ENCODE measurements around the gene AGER. TPM values are rescaled to one million over a fixed set of nuclear protein-coding genes. Genes with fewer than 3 reads are reported as not detected.
"Not testable (repeated sequence)": the region's sequence is repeated elsewhere in the genome, so short reads cannot be mapped to it uniquely, and the experiment has no call there.

Gene AGER
- total RNA-seq, 1 donor from 2014 or later = 0.60 TPM

GRCh38 chr6:32187009-32187709 is 3.1 kb upstream of the AGER start:
- peak; percentile 24 to 71 for DNase-seq (ENCODE audit: low read depth in 2 of 2)

DNA sequence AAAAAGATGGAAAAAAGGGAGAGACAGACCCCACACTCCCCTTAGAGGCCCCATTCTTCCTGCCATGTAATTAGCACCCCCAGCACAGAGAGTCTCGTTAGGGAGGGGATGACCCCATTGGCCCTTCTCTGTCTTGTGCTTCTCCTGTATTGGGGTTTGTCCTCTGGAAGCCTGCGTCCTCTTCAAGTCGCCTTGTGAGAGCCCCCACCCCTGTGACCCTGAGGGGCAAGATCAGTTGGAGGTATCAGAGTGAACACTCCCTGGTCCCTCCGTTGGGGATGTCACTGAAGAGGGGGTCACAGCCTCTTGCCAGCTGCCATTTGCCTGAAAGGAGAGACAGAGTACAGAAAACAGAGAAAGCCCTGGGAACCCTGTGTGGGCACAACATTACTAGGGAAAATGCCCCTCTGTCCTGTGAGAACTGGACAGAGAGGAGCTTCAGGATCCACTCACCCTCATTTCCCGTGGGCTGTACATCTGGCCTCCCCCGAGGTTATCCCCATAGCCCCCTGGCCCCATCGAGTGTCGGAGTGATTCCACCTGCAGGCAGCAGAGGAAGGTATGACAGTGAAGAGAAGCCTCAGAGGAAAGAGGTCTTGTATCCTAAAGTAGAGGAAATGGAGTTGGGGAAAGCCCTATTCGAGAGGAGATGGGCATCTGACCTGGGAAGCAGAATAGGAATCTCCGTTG is 2.2 kb upstream of the AGER start:
- not testable (repeated sequence) for DNase-seq (ENCODE audit: low read depth in 2 of 2)

- DNase-seq (ENCODE audit: low read depth in 2 of 2) = peak; percentile 77 to 91
These were observed 1.7 kb upstream of the AGER start for GRCh38 chr6:32185681-32186131.

DNA sequence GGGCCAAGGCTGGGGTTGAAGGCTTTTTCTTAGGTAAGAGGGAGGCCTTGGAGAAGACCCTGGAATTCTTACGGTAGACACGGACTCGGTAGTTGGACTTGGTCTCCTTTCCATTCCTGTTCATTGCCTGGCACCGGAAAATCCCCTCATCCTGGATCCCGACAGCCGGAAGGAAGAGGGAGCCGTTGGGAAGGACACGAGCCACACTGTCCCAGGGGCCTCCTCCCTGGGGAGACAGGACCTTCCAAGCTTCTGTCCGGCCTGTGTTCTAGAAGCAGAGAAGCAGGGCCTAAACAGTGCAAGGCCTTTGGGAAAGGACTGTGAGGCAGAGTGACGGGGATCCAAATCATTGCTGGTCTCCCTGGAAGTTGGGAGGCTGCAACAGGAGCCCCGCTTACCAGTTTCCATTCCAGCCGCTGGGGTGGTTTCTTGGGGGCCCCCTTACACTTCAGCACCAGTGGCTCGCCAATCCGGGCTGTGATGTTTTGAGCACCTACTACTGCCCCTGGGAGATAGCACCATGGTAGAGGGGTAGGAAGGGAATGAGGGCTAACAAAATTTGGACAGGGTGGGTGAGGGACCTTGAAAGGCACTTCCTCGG is 470 bp downstream of the AGER start:
- DNase-seq (ENCODE audit: low read depth in 2 of 2) = no peak

DNA sequence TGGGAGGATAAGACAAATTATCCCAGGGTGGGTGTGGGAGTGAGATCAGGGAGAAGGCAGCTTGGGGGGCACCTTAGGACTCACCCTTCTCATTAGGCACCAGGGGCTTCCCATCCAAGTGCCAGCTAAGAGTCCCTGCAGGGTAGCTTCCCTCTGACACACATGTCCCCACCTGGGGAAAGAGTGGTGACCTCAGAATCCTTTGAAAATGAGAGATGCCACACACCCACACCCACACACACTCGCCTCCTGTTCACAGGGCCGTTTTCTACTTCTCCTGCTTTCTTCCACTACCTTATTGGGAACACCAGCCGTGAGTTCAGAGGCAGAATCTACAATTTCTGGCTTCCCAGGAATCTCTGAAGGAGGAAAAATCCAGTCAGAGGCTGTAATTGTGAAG is 1.0 kb downstream of the AGER start:
- DNase-seq (ENCODE audit: low read depth in 2 of 2) = no peak

GRCh38 chr6:32182555-32182981 is 1.5 kb downstream of the AGER start:
- no peak for DNase-seq (ENCODE audit: low read depth in 2 of 2)

DNA sequence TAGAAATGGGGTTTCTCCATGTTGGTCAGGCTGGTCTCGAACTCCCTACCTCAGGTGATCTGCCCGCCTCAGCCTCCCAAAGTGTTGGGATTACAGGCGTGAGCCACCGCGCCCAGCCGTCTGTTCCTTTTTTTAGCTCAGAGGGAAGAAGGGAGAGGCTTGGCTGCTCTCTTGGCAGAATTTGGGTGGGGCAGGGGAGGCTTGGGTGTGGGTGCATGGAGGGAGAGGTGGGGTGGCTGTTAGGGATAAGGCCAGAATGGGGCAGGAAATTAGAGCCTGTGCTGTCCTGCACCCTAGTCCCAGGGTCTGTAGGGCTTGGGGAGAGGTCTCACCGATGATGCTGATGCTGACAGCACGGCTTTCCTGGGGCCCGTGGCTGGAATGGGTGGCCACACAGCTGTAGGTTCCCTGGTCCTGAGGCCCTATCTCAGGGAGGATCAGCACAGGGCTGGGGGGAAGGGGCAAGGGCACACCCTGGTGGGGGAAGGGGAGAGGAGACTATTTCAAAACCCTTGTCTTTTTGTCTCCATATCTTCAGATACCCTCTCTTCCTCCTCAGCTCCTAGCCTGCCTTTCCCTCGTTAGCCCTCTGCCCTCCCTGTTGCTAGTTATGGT is 2.0 kb downstream of the AGER start:
- DNase-seq (ENCODE audit: low read depth in 2 of 2) = no peak

DNA sequence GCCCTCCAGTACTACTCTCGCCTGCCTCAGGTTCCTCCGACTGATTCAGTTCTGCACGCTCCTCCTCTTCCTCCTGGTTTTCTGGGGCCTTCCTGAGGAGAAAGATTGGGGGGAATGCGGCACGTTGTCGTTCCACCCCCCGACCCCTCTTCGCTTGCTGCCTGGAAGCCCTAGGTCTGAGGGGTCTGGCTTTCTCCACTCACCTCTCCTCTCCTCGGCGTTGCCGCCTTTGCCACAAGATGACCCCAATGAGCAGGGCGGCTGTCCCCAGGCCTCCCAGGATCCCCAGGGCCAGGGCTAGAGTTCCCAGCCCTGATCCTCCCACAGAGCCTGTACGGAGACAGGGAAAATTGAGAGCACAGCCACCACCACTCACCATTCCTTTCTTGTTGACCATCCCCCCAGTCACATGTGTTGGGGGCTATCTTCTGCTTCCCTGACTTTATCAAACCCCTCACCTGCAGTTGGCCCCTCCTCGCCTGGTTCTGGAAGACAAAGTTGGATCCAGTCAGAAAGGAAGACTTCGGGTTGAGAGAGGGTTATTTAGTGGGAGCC is 2.8 kb downstream of the AGER start:
- DNase-seq (ENCODE audit: low read depth in 2 of 2) = no peak

DNA sequence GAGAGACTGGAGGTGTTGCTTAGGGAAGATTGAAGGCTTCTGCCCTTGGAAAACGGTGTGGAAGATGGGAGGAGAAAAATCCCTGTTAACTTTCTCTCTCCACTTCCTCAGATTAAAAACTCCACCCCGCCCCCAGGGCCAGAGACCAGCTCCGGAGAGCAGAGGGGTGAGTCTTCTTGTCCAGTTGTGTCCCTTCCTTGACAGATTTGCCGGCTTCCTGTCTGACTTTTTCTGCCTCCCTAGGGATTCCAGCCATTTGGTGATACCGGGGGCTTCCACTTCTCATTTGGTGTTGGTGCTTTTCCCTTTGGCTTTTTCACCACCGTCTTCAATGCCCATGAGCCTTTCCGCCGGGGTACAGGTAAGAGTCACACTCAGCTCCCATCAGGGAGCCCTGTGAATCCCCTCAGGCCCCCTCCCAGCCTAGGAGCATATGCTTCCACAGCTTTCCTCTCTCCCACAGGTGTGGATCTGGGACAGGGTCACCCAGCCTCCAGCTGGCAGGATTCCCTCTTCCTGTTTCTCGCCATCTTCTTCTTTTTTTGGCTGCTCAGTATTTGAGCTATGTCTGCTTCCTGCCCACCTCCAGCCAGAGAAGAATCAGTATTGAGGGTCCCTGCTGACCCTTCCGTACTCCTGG is 4.2 kb downstream of the AGER start:
- no peak for DNase-seq (ENCODE audit: low read depth in 2 of 2)

- DNase-seq (ENCODE audit: low read depth in 2 of 2) = peak; percentile 27 to 44
These were observed 5.3 kb downstream of the AGER start for GRCh38 chr6:32178547-32179440.

DNA sequence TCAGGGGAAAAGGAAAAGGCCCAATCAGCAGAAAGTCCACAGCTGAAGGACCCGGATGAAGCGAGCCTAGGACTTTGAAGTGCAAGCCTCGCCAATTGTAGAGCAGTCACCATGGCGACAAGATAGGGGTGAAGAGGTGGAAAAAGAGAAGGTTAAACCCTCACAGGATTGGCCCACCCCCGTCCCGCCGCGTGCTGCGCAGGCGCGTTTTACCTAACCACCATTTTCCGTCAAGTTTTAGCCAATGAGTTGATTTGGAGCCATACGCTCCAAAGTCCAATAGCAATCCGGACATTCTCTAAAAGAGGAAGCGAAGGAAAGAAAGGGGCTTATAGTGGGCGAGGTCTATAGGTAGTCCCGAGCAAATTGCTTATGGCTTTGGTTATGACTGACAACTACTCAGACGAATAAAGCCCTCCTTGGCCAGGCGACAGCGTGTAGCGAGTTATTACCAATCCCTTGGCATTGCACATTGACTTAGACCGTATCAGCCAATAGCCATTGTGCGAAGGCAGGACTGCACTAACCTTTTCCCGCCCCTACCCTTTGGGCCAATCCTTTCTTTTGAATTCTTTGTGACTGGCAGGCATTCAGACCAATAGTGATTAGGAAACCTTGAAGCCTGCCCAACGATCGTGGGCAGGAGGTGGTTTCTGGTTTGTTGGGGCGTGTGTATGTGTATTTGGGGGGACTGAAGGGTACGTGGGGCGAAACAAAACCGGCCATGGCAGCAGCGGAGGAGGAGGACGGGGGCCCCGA is 6.1 kb downstream of the AGER start, which contains the start of gene RNF5:
RNF5 (plus strand) TSS at position 618 of the 759 bp plus-strand sequence; CDS start at position 725, 107 bp downstream.
- peak; percentile 100 for DNase-seq (ENCODE audit: low read depth in 2 of 2)

DNA sequence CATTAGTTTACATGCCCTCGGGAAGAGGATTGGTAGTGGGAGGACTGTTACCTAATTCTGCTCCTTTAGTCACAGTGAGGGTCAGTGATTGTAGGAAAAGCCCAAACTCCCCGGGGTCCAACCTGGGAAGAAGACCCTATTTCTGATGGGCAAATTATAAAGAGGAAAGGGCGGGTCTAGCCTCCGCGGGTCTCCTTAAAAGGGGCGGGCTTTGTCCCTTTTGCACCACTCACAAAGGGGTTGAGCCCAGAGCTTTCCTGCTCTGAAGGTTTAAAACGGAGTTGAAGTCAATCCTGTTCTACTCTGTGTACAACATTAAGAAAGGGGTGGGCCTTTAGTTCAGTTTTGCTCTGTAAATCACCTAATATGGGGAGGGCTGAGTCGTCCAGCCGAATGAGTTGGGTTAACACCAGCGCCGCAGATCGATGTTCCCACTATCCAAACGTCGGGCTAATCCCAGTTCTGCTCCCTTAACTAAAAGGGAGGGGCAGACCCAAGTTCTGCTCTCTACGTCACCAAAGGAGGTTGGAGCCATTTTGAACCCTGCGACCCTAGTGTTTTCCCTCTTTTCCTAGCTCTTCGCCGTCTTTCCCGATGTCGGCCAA is 6.8 kb downstream of the AGER start:
- DNase-seq (ENCODE audit: low read depth in 2 of 2) = peak in 1 of 2 donors; percentile 73

DNA sequence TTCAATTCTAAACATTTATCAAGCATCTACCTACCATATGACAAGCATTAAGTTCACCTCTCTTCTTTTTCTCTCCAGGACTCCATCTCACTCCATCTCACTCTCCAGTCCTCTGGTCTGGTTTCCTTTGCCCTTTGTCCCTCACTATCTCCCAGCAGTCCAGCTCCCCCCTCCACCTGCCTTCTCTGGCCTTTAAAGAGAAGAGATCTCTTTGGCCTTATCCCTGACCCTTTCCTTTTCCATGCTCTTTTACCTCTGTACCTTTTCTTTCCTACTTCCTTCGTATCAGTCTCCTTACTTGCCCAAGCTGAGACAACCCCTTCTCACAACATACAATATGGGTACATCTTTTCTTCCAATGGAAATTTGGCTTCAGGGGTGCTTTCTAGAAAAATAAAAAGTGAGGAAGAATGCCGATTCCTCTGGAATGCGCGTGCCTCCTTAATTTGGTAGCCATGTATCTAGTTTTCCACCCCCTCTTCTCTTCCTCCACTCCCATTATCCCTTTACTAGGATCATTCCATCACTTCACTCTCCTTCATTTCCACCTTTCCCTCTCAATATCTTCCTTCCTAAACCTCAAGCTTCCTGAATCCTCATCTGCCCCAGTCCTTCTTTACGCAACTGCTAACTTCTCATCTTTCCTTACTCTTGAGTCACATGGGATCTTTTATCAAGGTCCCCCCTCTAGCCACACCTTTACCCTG is 7.4 kb downstream of the AGER start:
- DNase-seq (ENCODE audit: low read depth in 2 of 2) = no peak

DNA sequence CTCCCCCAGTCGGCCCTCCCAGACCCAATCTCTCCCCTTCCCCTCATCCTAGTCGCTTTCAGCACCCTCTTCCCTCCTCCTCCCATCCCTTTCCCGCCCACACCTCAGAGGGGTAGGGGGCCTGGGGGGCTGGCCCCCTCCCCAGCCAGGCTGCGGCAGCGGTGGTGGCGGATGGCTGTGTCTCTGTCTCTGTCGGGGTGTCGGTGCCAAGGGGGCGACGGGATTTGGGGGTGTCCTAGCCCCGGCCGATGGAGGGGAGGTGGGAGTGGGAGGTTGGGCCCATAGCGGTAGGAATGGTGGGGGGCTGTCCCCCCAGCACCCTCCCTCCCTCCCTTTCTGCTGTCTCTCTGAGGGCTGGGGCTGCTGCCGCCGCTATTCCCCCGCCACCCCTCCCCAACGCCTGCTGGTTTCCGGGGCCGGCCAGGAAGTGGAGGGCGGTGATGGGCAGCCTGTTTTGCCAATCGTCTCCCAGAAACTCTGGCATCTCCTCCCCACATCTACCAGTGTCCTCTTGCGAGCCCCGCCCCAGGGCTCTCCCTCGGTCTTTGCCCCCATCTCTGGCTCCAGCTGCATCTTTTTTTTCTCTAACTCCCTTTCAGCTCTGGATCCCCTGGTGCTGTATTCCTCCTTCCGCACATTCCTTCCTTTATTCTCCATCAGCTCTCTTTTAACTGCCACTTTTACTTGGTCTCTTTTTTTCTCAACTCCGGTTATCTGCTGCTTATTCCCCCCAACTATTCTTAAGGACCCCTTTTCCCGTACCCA is 8.2 kb downstream of the AGER start, which contains the start of gene AGPAT1:
AGPAT1 (minus strand) TSS at position 374 of the 765 bp plus-strand sequence. CDS start 4,588 bp downstream, outside the sequence.
- peak; percentile 97 to 98 for DNase-seq (ENCODE audit: low read depth in 2 of 2)

DNA sequence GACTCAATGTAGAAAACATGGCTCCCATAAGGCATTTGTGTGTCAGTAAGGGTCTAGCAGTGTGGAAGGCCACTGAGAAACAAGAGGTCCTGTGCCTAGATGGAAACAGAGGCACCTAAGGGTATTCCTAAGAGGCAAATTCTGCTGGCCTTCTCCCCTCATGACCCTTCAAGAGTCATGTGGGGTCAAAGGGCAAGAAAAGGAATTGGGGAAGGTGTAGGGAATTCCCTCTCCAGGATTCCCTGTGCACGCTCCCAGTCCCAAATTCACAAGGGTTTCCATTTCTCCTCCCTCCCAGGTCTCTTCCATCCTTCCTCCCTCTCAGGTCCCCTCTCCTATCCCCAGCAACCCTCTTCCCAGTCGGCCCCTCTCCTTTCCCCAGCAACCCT is 8.7 kb downstream of the AGER start:
- DNase-seq (ENCODE audit: low read depth in 2 of 2) = no peak

DNA sequence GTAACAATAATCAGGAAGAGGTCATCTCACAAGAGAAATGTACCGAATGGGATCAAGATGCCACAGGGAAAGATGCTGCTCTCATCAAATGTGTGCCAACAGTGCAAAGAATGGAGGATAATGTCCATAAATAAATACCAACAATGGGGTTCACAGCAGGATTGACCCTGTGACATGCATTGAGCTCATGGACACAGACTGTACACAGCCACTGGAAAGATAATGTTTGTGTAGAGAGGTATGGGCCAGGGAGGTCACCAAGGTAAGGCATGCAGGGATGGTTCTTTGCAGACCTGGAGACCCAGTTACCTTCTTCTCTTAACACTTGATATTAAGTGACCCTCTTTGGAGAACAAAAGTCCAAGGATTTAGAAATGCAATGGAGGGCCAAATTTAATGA is 9.6 kb downstream of the AGER start:
- DNase-seq (ENCODE audit: low read depth in 2 of 2) = no peak

- no peak for DNase-seq (ENCODE audit: low read depth in 2 of 2)
These were observed 10.9 kb downstream of the AGER start for GRCh38 chr6:32173051-32173727.
